ENCODE measurements around the gene TAF4. TPM values are rescaled to one million over a fixed set of nuclear protein-coding genes. Genes with fewer than 3 reads are reported as not detected.
"Not testable (repeated sequence)": the region's sequence is repeated elsewhere in the genome, so short reads cannot be mapped to it uniquely, and the experiment has no call there.

TAF4 gene
- total RNA-seq, 1 experiment from 2014 or later: 4.9 TPM

DNA sequence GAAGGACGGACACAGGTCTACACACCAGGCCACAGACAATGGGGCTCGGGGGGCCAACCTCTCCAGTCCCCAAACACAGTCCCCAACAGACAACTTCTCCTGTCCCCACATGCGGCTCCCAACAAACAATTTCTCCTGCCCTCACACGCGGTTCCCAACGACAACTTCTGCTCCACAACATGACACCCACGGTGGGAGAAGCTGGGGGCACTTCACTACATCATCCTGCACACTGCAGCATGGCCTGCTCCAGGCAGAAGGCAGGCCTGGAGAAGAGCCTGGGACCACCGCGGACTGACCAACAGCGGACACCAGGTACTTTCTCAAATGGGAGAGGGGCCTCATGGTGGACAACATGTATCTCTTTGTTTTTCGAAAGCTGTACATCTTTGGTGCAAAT lies 6.7 kb downstream of the TAF4 start:
- DNase-seq (ENCODE audit: low spot score): no peak

DNA sequence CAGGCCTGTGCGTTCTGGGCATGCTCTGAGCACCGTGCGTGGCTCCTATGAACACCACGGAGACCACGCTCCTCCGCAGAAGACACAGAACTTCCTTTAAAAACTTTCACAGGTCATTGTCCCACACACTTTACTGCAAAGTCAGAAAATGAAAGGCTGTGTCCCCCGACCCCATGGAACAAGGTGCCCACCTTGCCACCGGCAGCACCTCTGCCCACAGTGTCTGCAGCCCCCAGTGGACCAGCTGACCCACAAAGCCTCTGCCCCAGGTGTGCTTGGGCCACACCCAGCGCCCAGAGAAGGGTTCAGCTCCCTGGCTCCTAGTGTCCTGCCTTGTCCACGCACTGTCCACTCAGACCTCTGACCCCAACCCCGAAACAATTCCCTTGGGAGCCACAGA lies 8.7 kb downstream of the TAF4 start:
- no peak for DNase-seq (ENCODE audit: low spot score)

DNA sequence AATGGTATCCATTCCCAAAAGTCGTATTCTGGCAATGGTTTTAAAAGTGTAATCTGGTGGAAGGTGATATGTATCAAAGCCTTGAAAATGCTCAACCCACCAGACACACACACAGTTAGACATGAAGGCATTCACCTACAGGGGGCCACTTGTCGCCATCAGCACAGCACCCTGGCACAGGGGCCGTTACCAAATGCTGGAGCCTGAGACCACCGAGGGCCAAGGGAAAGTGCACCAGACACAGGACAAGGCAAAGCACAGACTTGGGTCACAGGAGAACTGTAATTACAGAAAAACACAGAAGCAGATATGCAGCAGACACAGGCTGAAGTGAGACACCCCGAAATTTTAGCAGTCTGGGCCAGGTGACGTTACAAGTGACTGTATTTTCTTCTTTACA lies 9.3 kb downstream of the TAF4 start:
- no peak for DNase-seq (ENCODE audit: low spot score)

DNA sequence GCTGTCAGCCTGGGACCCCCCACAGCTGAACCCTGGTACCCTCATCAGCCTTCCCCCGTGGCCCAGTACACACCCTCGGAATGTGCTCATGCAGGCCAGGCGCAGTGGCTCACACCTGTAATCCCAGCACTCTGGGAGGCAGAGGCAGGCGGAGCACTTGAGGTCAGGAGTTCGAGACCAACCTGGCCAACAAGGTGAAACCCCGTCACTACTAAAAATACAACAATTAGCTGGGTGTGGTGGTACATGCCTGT lies 9.9 kb downstream of the TAF4 start:
- not testable (repeated sequence) for DNase-seq (ENCODE audit: low spot score)

DNA sequence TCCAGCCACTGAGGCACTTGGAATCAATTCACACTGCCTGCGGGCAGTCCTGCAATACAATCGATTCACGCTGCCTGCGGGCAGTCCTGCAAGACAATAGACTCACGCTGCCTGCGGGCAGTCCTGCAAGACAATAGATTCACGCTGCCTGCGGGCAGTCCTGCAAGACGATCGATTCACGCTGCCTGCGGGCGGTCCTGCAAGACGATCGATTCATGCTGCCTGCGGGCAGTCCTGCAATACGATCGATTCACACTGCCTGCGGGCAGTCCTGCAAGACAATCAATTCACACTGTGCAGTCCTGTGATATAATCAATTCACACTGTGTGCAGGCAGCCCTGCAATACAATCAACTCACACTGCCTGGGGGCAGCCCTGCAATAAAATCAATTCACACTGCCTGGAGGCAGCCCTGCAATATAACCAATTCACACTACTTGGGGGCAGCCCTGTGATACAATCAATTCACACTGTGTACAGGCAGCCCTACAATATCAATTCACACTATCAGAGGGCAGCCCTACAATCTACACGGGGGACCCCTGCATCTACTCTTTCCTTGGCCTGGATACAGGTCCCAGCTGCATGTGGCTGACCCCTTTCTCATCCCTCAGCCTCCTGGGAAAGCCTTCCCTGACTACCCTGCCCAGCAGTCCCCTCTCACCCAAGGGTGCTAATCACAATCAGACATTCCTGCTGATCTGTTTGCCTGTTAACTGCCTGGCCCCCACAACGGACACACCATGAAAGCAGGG lies 10.4 kb downstream of the TAF4 start:
- DNase-seq (ENCODE audit: low spot score): no peak

DNA sequence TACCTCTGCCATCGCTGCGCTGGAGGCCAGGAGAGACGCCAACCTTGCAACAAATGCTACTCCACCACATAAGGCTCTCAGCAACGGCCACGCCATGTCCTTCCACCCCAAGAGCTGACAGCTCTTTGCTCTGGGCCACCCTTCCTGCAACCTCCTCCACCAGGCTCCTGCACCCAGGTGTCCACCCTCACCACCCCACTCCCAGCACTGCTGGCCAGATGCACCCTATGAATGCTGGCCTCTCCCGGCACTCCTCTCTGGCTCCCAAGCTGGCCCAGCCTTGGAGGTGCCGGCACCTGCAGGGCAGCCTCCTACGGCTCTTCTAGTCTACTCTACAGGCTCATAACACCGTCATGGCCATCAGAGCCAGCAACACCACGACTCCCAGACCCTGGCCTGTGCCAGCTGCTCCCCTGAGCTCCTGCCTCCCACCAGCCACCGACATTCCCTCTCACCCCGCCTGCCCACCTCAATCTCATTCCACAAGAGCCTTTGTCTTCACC lies 11.2 kb downstream of the TAF4 start:
- no peak for DNase-seq (ENCODE audit: low spot score)

DNA sequence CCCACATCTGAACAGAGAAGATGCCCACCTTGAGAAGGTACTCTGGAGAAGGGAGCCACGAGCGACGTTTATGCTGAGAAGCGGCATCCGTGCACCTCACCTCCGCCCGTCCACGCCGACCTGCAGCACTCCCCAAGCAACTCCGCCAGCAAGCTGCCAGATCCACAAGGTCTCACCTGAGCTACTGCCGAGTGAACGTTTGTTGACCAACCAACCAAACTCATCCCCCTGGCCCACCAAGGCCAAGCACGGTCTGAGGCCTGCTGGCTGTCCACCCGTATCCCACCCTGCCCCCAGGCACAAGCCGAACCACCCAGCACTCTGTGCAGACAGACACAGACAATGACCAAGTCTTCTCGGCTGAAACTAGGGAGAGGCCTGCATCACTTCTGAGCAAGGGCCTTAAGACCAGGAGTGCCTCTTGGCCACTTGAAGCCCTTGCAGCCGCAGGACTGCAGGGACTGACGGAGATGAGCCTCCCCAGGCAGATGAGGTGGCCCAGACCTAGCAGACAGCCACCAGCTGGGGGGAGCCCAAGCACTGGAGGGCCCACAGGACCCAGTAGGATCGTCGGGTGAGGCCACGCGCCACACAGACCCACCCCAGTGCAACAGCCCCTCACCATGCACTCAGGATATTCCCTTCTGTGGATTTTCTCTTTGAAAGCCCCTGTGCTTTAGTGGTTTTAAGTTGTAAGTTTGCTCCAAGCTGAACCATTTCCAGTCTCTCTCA lies 12.1 kb downstream of the TAF4 start:
- no peak for DNase-seq (ENCODE audit: low spot score)

DNA sequence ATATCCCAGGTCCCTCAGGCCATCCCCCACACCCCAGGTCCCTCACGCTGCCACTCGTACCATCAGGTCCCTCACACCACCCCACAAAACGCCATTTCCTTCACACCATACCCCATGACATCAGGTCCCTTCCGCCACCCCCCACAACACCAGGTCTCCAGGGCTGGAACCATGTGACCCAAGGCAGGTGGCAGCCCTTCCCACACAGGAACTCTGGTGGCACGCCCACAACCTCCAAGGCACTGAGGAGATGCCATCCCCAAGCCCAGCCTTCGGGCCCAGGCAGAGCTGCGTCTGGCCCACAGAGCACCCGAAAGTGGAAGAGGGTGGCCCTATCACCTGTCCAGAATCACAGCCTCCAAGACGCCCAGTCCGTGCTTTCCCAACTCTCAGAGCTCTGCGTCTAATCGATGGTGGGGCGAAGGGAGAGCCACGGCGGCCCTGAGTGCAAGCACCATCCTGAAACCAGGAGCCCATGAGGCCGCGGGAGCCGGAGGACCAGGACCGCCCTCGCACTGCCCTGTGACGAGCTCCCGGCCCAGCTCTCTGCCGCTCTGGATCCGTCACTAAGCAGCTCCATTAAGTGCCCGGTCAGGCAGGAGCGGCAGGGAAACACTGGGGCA lies 12.7 kb downstream of the TAF4 start:
- DNase-seq (ENCODE audit: low spot score): no peak

DNA sequence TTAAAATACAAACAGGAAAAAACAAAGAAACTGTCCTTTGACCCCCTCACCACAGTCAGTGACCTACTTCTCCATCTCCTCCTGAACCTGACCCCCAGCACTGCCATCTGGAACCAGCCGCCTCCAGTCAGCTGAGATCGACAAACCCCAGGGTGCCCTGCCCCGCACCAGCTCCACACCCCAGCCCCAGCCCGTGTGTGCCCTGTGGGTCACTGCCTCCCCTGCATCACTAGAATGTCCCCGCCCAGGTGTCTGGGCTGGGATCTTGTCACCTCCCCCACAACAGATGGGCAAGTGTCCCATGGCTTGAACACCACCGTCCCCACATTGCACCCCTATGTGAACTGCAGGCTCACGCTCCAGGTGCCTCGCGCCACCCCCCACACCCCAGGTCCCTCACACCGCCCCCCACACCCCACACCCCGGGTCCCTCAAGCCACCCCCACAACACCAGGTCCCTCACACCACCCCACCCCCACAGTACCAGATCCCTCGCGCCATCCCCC lies 13.3 kb downstream of the TAF4 start:
- DNase-seq (ENCODE audit: low spot score): no peak

DNA sequence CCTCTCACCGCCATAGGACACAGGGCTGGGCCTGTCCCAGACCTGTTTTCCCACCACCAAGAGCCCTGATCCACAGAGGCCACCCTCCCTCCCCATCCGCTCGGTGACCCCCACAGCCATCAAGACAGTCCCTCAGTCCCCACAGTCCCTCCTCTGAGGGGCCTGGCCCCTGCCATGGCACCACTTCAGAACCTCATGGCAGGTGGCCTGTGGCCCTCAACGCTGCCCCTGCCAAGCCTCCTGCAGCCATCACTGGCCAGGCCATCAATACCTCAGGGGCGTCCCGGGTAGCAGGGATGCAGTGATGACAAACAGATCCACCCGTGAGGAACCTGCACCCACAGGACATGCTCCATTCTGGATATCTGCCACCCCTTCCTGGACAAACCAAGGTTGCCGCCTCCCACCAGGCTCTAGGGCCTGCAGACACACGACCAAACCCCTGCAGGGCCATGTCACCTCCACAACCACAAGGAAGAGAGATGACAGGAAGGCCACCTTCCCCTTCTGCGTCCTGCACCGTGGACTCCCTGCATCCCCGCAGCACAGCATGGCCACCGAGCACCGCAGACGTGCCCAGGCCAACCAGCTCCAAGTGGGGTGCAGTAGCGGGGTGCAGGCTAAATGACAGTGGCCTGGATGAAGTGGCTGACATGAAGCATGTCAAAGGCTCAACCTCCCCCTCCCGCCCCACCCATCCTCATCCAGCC lies 14.0 kb downstream of the TAF4 start:
- DNase-seq (ENCODE audit: low spot score): no peak

DNA sequence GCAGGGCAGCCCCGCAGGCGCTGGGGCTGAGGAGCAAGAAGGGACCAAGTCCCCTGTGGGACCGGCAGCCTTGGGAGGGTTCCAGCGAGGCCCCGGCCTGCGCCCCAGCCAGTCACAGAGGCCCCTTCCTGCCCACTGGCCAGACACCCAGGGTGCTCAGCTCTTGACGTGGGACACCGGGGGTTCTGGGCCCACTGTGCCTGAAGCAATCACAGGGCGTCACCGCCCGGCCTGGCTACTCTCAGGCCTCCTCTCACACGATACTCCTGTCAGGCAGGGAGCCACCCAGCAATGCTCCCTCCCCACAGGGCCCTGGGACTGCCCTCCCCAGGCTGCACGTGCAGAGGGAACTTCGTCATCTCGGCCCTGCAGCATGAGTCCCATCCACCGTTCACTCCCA lies 14.5 kb downstream of the TAF4 start:
- DNase-seq (ENCODE audit: low spot score): no peak

DNA sequence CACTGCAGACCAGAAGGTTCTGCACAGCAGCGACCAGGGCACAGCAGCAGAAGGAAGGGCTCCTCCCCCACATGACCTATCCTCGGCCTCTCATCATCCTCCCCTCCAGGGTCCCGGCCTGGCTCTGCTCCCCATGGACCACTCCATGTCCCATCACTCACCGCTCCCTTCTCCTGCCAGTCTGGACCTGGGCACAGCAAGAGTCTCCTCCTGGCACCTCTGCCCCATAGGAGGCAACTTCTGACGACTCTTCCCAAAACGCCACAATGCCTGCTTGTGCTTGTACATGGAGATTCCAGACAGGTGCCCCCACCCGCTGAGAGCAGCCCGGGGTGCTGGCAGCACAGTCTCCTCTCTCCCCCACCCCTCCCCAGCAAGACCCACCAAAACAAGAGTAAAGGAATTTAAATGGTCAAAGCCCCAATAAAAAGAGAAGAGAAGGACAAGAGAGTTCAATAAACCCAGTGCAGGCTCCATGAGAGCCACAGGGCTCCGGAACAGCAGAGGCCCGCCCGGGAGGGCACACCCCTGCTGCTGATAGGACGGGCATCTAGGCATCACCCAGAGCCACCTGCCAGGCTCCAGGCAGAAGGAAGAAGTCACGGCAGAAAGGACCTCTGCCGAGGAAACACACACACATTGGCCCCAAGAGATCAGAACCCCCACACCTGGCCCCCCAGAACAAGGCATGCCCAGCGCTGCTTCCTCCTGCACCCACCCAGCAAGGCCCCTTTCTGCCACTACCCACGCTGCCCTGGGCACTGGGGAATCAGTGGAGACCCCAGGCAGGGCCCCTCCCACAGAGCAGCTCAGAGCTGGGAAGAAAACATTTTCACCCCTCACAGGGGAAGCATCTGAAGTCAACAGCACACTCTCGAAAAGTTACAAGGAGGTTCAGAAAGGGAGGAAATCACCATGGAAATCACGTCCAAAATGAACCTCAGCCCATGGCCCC lies 15.2 kb downstream of the TAF4 start:
- DNase-seq (ENCODE audit: low spot score): no peak

DNA sequence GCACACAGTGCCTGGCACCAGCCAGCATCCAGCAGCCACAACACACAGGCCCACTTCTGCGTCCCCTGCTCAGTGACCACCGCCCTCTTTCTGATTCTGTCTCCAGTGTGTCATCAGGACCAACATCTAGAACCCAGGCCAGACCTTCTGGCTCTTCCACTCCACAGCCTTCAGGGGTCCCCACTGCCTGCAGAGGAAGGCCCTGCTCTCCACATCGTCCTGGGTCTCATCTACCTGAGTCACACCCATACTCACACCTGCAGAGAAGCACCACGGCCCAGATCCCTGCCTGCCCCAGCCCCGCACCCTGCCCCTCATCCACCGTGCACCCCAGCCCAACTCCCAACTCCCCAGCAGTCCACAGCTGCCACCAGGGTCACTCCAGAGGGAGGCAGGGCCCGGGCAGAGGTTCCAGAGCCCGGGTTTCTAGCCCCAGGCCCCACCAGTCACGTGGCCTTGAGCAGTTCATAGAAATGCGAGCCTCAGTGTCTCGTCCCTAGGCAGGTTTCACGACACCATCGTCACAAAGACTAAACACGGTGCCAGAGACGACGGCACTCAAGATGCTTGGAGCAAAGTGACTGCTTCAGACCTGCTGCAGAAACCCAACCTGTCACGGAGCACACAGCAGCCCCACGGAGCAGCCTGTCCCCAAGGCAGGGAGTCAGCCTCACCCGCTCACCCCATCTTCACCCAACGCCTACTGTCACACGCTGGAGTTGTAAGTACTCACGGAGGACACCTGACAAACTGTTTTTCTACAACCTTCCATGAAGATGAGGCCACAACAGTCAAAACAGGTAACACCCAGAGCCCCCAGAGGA lies 16.1 kb downstream of the TAF4 start:
- DNase-seq (ENCODE audit: low spot score): no peak

DNA sequence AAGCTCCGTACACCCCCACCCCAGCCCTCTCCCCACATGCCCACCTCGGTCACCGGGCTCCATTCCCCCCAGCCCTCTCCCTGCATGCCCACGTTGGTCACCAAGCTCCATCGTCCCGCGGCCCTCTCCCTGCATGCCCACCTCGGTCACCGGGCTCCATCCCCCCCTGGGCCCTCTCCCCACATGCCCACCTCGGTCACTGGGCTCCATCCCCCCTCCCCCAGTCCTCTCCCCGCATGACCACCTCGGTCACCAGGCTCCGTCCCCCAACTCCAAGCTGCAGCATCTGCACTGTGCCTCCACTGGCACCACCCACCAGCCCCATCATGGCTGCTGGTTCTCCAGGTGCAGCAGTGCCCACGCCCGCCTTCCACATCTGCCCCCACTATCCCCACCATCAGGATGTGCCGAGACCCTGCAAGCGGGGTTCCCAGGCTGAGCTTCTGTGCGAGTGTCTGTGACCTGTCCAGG lies 16.8 kb downstream of the TAF4 start:
- DNase-seq (ENCODE audit: low spot score): no peak

DNA sequence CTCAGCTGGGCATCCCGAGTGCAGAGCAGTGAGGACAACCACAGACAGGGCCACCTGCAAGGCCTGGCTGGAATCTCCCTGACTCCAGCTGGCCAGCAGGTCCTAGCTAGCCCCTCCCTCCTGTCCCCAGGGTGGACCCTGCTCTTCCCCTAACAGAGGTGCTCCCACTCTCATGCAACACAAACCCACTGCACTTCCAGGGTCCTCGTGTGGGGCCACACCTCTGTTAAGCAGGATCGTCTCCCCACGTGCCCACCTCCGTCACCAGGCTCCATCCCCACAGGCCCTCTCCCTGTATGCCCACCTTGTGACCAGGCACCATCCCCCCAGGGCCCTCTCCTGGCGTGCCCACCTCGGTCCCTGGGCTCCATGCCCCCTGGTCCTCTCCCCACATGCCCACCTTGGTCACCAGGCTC lies 17.3 kb downstream of the TAF4 start:
- DNase-seq (ENCODE audit: low spot score): no peak

DNA sequence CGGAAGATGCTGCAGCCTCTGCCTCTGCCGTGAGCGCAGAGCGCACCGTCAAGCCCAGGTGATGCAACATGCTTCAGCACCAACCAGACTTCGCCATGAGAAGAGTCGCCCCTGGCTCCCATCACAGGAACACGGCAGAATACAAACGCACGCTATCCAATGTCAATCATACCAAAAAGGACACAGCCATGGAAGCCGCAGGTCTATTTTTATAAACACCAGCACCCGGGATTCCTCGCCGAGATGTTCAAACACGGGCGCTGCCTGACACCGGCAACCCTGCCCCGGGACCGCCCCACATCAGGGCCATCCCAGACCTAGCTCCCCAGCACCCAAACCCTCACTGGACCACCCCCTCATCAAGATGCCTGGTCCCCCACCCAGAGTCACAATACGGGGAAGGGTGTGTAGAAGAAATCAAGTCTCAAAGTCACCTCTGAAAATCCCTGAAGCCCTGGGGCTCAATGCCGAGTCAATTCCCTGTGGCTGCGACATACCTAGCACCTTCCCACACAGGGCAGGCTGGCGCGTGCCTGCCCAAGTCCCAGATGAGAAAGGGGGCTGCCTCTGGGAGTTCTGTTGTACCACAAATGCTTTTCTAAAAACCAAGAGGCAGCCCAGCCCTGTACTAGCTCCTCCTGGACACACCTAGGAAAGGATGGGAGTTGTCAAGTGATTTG lies 17.9 kb downstream of the TAF4 start:
- DNase-seq (ENCODE audit: low spot score): no peak

DNA sequence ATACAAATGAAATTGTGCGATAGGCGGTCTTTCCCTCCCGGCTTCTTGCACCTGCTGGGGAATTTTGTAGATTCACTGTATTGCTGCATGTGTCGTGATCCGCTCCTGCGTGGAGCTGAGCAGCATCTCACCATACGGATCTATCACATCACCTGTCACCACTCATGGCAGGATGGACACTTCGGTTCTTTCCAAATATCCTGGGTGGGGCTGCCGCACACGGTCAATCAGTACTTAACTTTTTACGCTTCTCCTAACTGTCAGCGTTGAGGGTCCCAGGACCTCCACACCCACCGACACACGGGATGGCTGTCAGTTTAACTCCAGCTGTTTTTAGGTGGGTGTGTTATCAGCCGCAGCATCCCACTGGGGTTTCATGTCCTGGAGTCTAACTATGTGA lies 19.2 kb downstream of the TAF4 start:
- DNase-seq (ENCODE audit: low spot score): no peak

DNA sequence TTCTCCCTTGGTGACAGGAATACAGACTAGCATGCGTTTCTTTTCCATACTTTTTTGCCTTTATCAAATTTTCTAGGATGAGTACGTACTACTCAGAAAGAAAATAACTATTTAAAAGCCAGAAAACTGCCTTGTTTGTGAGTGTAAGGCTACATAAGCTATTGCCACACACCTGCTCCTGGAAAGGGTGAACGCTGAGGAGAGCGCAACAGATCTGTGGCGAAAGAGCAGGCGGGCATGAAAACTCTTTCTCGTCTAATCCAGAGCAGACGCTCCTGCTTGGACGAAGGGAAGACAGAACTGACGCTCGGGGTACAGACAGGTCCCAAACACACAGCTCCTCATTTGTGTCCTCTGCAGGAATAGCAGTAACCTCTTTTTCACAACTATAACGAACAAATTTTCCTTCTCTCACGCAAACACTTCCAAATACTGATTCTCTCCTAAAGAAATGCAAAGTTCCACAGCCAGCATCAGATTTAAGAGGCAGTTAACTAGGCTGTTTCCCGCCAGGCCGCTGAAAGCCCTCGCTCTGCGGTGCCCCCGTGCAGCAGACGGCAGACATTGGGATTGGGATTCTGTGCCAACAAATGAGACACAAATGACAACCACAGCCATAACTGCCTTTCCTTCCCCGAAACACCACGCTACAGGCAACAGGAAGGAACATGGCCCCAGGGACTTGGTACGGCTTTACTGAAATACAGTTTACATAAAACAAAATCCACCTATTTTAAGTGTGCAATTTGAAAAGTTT lies 20.0 kb downstream of the TAF4 start:
- no peak for DNase-seq (ENCODE audit: low spot score)

DNA sequence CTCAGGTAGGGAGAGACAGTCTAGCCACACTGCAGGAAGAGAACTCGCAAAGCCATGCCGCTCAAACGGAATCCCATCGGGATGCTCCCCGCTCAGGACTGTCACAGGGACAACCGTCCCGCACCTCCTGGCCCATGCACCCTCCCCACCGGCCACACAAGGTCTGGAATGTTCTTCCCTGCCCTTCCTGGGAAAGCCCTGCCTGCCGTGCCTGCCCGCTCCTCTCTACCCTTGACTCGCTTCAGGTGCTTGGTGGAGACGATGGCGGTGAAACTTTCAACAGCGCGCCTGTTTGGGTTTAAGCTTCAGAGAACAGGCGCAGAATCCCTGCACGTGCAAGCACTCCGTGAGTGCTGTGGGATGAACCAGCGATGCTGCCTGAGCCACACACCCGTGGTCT lies 20.6 kb downstream of the TAF4 start:
- DNase-seq (ENCODE audit: low spot score): no peak
